KMS-11 (cell line): Measurements from ENCODE around the gene PTPN1.

ENCODE experiments used
- H2AFZ ChIP-seq: fragments of 200-600 bp; sonication (generic); 2 replicates; pipeline ENCODE4 v1.6.1; 2016; ENCODE audit warnings: antibody characterized with exemption, mixed run types, low read depth
- H3K27ac ChIP-seq: fragments of 200-600 bp; sonication (generic); 2 replicates; pipeline ENCODE4 v1.6.1; 2016; ENCODE audit warnings: mild to moderate bottlenecking, mixed run types
- H3K27me3 ChIP-seq: fragments of 200-600 bp; sonication (generic); 2 replicates; pipeline ENCODE4 v1.6.1; 2017; ENCODE audit warnings: mild to moderate bottlenecking, low read depth, mixed run types, moderate library complexity; ENCODE audit not compliant: insufficient read depth
- H3K36me3 ChIP-seq: fragments of 200-600 bp; sonication (generic); 2 replicates; pipeline ENCODE4 v1.6.1; 2017; ENCODE audit warnings: mild to moderate bottlenecking, mixed run types; ENCODE audit not compliant: insufficient read depth
- H3K4me1 ChIP-seq: fragments of 200-600 bp; sonication (generic); 2 replicates; pipeline ENCODE4 v1.6.1; 2016; ENCODE audit warnings: mild to moderate bottlenecking, low read depth, mixed run types; ENCODE audit not compliant: poor library complexity, severe bottlenecking
- H3K4me2 ChIP-seq: fragments of 200-600 bp; sonication (generic); 2 replicates; pipeline ENCODE4 v1.7.0; 2016; ENCODE audit warnings: mild to moderate bottlenecking, mixed run types
- H3K4me3 ChIP-seq: fragments of 200-600 bp; sonication (generic); IDR thresholded peaks from 2 replicates; pipeline ENCODE4 v1.6.1; 2017; ENCODE audit warnings: low read depth, low read length, mixed read lengths; ENCODE audit not compliant: insufficient read depth
- H3K79me2 ChIP-seq: fragments of 200-600 bp; sonication (generic); 2 replicates; pipeline ENCODE4 v1.6.1; 2016; ENCODE audit warnings: low read depth, mixed run types; ENCODE audit not compliant: insufficient read depth
- H3K9ac ChIP-seq: fragments of 200-600 bp; sonication (generic); 2 replicates; pipeline ENCODE4 v1.6.1; 2016; ENCODE audit warnings: mild to moderate bottlenecking, mixed run types
- H4K20me1 ChIP-seq: fragments of 200-600 bp; sonication (generic); 2 replicates; pipeline ENCODE4 v1.6.1; 2016; ENCODE audit warnings: mild to moderate bottlenecking, mixed run types; ENCODE audit not compliant: insufficient read depth
- TF ChIP-seq, protein P1 (sequence below): fragments of 200-600 bp; sonication (generic); conservative IDR thresholded peaks from 2 replicates; pipeline ENCODE4 v1.6.1; 2017; ENCODE audit warnings: low read depth, mild to moderate bottlenecking, antibody characterized with exemption, low read length, moderate library complexity, mixed read lengths

The PTPN1 gene

DNA sequence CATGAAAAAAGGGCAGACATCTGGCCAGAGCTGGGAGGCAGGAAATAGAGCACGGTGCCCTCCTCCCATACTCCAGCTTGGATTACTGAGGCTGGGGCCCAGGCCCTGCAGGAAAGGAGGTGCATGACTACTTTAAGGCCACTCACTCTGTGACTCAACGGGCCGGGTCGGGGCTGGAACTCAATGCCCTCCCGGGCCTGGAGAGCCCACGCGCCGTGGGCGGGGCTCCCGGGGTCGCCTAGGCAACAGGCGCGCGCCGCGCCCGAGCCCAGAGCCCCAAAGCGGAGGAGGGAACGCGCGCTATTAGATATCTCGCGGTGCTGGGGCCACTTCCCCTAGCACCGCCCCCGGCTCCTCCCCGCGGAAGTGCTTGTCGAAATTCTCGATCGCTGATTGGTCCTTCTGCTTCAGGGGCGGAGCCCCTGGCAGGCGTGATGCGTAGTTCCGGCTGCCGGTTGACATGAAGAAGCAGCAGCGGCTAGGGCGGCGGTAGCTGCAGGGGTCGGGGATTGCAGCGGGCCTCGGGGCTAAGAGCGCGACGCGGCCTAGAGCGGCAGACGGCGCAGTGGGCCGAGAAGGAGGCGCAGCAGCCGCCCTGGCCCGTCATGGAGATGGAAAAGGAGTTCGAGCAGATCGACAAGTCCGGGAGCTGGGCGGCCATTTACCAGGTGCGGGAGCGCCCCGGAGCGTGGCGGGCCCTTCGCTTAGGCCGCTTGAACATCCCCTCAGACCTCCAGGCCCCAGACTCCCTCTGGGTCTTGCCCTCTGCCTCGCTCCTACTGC lies at the start of gene PTPN1:
PTPN1 (plus strand) TSS at position 461 of the 783 bp plus-strand sequence; CDS start at position 606, 145 bp downstream.
- H3K4me3 ChIP-seq, result no peak within 1 kb of the TSS

DNA sequence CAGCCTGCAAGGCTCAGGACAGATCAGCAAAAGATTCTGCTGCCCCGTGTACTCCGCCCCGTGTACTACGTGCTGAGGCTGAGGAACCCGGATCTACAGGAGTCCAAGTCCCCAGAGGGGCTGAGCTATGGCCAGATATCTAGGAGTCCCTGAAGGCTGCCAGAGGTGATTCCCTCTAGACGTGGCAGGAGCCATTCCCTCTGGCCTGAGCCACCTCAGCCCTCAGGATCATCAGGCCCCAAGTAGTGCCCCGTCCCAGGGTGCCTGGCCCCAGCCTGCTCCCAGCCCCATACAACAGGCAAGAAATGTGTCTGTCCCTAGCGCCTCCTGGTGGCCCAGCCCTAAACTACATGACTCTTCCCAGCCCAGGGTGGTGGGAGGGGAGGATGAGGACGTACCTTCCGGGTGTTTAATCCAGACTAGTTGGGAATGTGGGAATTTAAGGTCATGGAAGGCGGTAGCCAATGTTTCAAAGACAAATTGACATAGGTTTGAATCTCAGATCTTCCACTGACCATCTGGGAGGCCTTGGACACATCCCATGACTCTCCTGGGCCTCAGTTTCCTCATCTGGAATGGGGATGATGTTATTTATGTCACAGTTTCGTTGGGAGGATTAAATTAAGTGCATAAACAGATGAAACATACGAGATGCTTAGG lies 49.4 kb upstream of the PTPN1 start:
- no peak overlapping the region for H3K4me2 ChIP-seq
- no peak overlapping the region for H3K27ac ChIP-seq

More for the DNA sequence above, at the start of gene PTPN1:
- H3K27me3 ChIP-seq, result no peaks in the 10 kb centered on the region
- H2AFZ ChIP-seq, result peak within 1 kb of the TSS; percentile 93
- H3K9ac ChIP-seq, result peak within 1 kb of the TSS; percentile 76
- H4K20me1 ChIP-seq, result peaks cover 10% of the 10 kb centered on the region; the same call in 1 of the 2 replicates
- TF ChIP-seq, protein P1, sequence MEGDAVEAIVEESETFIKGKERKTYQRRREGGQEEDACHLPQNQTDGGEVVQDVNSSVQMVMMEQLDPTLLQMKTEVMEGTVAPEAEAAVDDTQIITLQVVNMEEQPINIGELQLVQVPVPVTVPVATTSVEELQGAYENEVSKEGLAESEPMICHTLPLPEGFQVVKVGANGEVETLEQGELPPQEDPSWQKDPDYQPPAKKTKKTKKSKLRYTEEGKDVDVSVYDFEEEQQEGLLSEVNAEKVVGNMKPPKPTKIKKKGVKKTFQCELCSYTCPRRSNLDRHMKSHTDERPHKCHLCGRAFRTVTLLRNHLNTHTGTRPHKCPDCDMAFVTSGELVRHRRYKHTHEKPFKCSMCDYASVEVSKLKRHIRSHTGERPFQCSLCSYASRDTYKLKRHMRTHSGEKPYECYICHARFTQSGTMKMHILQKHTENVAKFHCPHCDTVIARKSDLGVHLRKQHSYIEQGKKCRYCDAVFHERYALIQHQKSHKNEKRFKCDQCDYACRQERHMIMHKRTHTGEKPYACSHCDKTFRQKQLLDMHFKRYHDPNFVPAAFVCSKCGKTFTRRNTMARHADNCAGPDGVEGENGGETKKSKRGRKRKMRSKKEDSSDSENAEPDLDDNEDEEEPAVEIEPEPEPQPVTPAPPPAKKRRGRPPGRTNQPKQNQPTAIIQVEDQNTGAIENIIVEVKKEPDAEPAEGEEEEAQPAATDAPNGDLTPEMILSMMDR, result no peak
- H3K4me2 ChIP-seq, result peak within 1 kb of the TSS; percentile 97
- H3K4me1 ChIP-seq, result peaks cover 29% of the 10 kb centered on the region
- peaks cover 40% of the 10 kb centered on the region for H3K79me2 ChIP-seq
- H3K36me3 ChIP-seq, result no peaks in the 10 kb centered on the region
- peak within 1 kb of the TSS; percentile 57 for H3K27ac ChIP-seq

DNA sequence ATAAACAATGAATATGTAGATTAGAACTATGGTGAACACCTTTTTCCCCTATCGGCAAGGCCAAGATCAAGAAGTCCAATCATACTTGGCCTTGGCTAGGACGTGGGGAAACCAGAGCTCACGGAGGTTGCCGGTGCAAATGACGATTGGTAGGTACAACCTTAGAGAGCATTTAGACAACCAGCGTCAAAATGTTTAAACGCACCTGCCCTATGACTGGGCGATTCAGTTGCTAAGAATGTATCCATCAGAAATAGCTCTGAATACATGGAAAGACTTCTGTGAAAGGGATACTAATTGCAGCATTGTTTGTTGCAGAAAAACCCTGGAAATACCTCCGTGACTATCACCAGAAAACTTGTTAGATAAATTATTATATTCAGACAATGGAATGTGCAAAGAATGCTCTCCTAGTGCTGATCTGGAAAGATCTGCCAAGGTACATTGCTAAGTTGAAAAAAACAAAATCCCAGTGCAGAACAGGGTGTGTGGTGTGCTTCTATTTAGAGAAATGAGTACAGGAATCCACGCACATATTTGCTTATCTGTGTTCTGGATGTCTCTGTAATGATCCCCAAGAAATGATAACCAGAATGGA lies 48.0 kb upstream of the PTPN1 start:
- Histone ChIP-seq H3K9ac (no peak overlapping the region), H4K20me1 (no peaks in the 10 kb centered on the region), H3K27ac (no peak overlapping the region), H3K79me2 (no peaks in the 10 kb centered on the region), H3K4me2 (no peak overlapping the region), H3K4me3 (no peak overlapping the region), H3K4me1 (peaks cover 12% of the 10 kb centered on the region), H2AFZ (no peak overlapping the region), H3K36me3 (no peaks in the 10 kb centered on the region), H3K27me3 (peaks cover 11% of the 10 kb centered on the region)
- TF ChIP-seq, protein P1, result no peak

More for the DNA sequence above, 49.4 kb upstream of the PTPN1 start:
- Histone ChIP-seq H2AFZ (no peak overlapping the region), H3K4me1 (peaks cover 12% of the 10 kb centered on the region), H3K27me3 (peaks cover 19% of the 10 kb centered on the region), H3K36me3 (no peaks in the 10 kb centered on the region), H3K79me2 (no peaks in the 10 kb centered on the region), H3K9ac (no peak overlapping the region), H3K4me3 (no peak overlapping the region), H4K20me1 (no peaks in the 10 kb centered on the region)
- TF ChIP-seq, protein P1, result peak; percentile 95

DNA sequence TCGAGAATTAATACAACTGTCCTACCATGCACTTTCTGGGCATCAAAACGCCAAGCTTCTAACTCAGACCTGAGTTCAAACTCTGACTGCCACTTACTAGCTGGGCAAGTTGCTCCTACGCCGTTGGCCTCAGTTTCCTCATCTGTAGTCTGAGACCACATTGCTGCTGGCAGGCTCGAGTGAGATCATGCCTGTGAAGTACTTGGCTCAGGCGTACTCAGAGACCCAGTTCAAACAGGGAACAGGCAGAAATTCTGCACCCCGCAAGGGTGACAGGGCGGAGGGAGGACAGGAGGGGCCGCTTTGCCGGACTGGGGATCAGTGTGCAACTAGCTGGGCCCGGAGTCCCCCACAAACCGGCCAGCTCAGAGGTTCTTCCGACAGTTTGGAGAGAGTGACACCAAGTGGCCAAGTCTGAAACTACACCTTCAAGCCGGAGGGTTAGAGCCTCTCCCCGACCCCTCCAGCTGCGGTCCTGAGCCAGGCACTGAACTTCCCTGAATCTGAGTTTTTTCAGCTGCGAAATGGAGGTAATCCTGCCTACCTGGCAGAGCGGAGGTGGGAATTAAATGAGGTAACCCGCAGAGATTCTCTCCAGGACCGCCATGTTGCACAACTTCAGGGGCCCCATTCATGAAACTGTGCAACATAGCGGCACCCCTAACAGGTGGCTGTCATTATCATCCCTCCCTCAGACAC lies 46.0 kb upstream of the PTPN1 start:
- no peak overlapping the region for H3K27ac ChIP-seq
- TF ChIP-seq, protein P1, result peak; percentile 90
- peaks cover 12% of the 10 kb centered on the region for H3K4me1 ChIP-seq
- H3K9ac ChIP-seq, result no peak overlapping the region
- H2AFZ ChIP-seq, result peak overlapping the region; percentile 55; the same call in 1 of the 2 replicates
- no peaks in the 10 kb centered on the region for H3K79me2 ChIP-seq
- no peaks in the 10 kb centered on the region for H3K36me3 ChIP-seq
- H4K20me1 ChIP-seq, result no peaks in the 10 kb centered on the region
- H3K27me3 ChIP-seq, result peaks cover 8% of the 10 kb centered on the region
- peak overlapping the region; percentile 64 for H3K4me2 ChIP-seq
- H3K4me3 ChIP-seq, result no peak overlapping the region
